Osteocyte (in vitro differentiated cells): ENCODE measurements around the gene CYP1B1. TPM values are rescaled to one million over a fixed set of nuclear protein-coding genes. Genes with fewer than 3 reads are reported as not detected.

Experiments
- DNase-seq: peaks from one replicate; pipeline ENCODE4 v3.0.0; 2021; ENCODE audit warnings: mixed read lengths; ENCODE audit not compliant: unreplicated experiment; ENCODE audit errors: extremely low spot score
- H3K27ac Mint-ChIP-seq: one replicate; pipeline ENCODE4 v1.8.0; 2021; ENCODE audit warnings: mild to moderate bottlenecking, mixed read lengths; ENCODE audit not compliant: unreplicated experiment
- H3K27me3 Mint-ChIP-seq: one replicate; pipeline ENCODE4 v1.8.0; 2021; ENCODE audit warnings: mixed read lengths; ENCODE audit not compliant: unreplicated experiment
- H3K36me3 Mint-ChIP-seq: one replicate; pipeline ENCODE4 v1.8.0; 2021; ENCODE audit warnings: mixed read lengths; ENCODE audit not compliant: unreplicated experiment
- H3K4me1 Mint-ChIP-seq: one replicate; pipeline ENCODE4 v1.8.0; 2021; ENCODE audit warnings: mixed read lengths; ENCODE audit not compliant: unreplicated experiment
- H3K4me3 Mint-ChIP-seq: one replicate; pipeline ENCODE4 v1.8.0; 2021; ENCODE audit warnings: mild to moderate bottlenecking, moderate library complexity, mixed read lengths; ENCODE audit not compliant: unreplicated experiment
- H3K9me3 Mint-ChIP-seq: one replicate; pipeline ENCODE4 v1.8.0; 2021; ENCODE audit warnings: mixed read lengths; ENCODE audit not compliant: unreplicated experiment
- CTCF ChIP-seq: fragments of 200-600 bp; sonication (generic); IDR thresholded peaks from 2 replicates; pipeline ENCODE4 v1.5.0; 2021; ENCODE audit warnings: antibody characterized with exemption, mild to moderate bottlenecking, moderate library complexity
- total RNA-seq: library from RNA; stranded (reverse); gene quantifications from 2 replicates; pipeline ENCODE4 v1.2.1, GENCODE V29; 2021

Gene CYP1B1
- total RNA-seq, 1 donor from 2014 or later = 137 TPM

GRCh38 chr2:38077431-38077769, 1.4 kb upstream of the CYP1B1 start:
- Mint-ChIP-seq H3K4me3 (peak overlapping the region; percentile 66), H3K9me3 (no peaks in the 10 kb centered on the region), H3K27me3 (no peaks in the 10 kb centered on the region), H3K27ac (peak overlapping the region; percentile 94), H3K4me1 (peaks cover 42% of the 10 kb centered on the region), H3K36me3 (peaks cover 20% of the 10 kb centered on the region)
- TF ChIP-seq CTCF = no peak
- DNase-seq = no peak

- peak; percentile 63 for TF ChIP-seq CTCF
- peak overlapping the region; percentile 95 for H3K27ac Mint-ChIP-seq
- no peaks in the 10 kb centered on the region for H3K27me3 Mint-ChIP-seq
- peak overlapping the region; percentile 75 for H3K4me3 Mint-ChIP-seq
- H3K9me3 Mint-ChIP-seq = no peaks in the 10 kb centered on the region
- peaks cover 44% of the 10 kb centered on the region for H3K4me1 Mint-ChIP-seq
- H3K36me3 Mint-ChIP-seq = peaks cover 21% of the 10 kb centered on the region
- peak; percentile 98 for DNase-seq
These were observed 919 bp upstream of the CYP1B1 start for GRCh38 chr2:38076710-38077430.

GRCh38 chr2:38076152-38076709, 280 bp upstream of the CYP1B1 start:
- peak overlapping the region; percentile 95 for H3K27ac Mint-ChIP-seq
- peak overlapping the region; percentile 75 for H3K4me3 Mint-ChIP-seq
- TF ChIP-seq CTCF = no peak
- DNase-seq = no peak
- no peaks in the 10 kb centered on the region for H3K9me3 Mint-ChIP-seq
- peaks cover 49% of the 10 kb centered on the region for H3K4me1 Mint-ChIP-seq
- H3K27me3 Mint-ChIP-seq = no peaks in the 10 kb centered on the region
- peaks cover 23% of the 10 kb centered on the region for H3K36me3 Mint-ChIP-seq

GRCh38 chr2:38074764-38075506, 1.0 kb downstream of the CYP1B1 start:
- no peaks in the 10 kb centered on the region for H3K9me3 Mint-ChIP-seq
- H3K4me3 Mint-ChIP-seq = peak overlapping the region; percentile 75
- peaks cover 61% of the 10 kb centered on the region for H3K4me1 Mint-ChIP-seq
- TF ChIP-seq CTCF = no peak
- no peaks in the 10 kb centered on the region for H3K27me3 Mint-ChIP-seq
- H3K36me3 Mint-ChIP-seq = peaks cover 35% of the 10 kb centered on the region
- DNase-seq = no peak
- H3K27ac Mint-ChIP-seq = peak overlapping the region; percentile 95
